GM12878 (cell line): ENCODE measurements around the gene PIP5K1A. TPM values are rescaled to one million over a fixed set of nuclear protein-coding genes. Genes with fewer than 3 reads are reported as not detected.

Experiments used
- BACH1 ChIP-seq: fragments of 450-650 bp; IDR thresholded peaks from 2 replicates; pipeline ENCODE4 v1.6.1; 2017; ENCODE audit warnings: mild to moderate bottlenecking, borderline replicate concordance
- BCL11A ChIP-seq: IDR thresholded peaks from 2 replicates; pipeline ENCODE4 v1.6.1; 2011; ENCODE audit warnings: low read depth, low read length
- BRCA1 ChIP-seq: IDR thresholded peaks from 2 replicates; pipeline ENCODE4 v1.6.1; 2011; ENCODE audit warnings: low read depth, low read length, improper control_type of control experiment
- CEBPB ChIP-seq, 2 experiments: fragments of 150-350 bp in 1 of 2; IDR thresholded peaks; 2 replicates each; pipeline ENCODE4 v1.6.1; 2012 to 2014; ENCODE audit warnings: low read depth in 2 of 2, low read length in 2 of 2, borderline replicate concordance in 1 of 2, inconsistent platforms in 1 of 2
- CHD2 ChIP-seq: IDR thresholded peaks from 2 replicates; pipeline ENCODE4 v1.6.1; 2011; ENCODE audit warnings: low read depth, low read length, improper control_type of control experiment, borderline replicate concordance
- E2F4 ChIP-seq: IDR thresholded peaks from 2 replicates; pipeline ENCODE4 v1.6.1; 2012; ENCODE audit warnings: low read depth, low read length, improper control_type of control experiment
- NFIC ChIP-seq: IDR thresholded peaks from 2 replicates; pipeline ENCODE4 v1.6.1; 2012; ENCODE audit warnings: low read depth, mild to moderate bottlenecking, inconsistent platforms, low read length, moderate library complexity
- PAX8 ChIP-seq: fragments of 450-650 bp; IDR thresholded peaks from 2 replicates; pipeline ENCODE4 v1.6.1; 2017; ENCODE audit warnings: mild to moderate bottlenecking, moderate library complexity
- POLR2A ChIP-seq: IDR thresholded peaks from 2 replicates; pipeline ENCODE4 v1.6.1; 2011; ENCODE audit warnings: low read depth, mild to moderate bottlenecking, low read length
- POU2F2 ChIP-seq: IDR thresholded peaks from 3 replicates; pipeline ENCODE4 v1.6.1; 2011; ENCODE audit warnings: low read depth, mild to moderate bottlenecking, low read length, borderline replicate concordance
- SMARCA5 ChIP-seq: fragments of 450-650 bp; IDR thresholded peaks from 2 replicates; pipeline ENCODE4 v1.6.1; 2017; ENCODE audit warnings: mild to moderate bottlenecking
- SPI1 ChIP-seq: IDR thresholded peaks from 2 replicates; pipeline ENCODE4 v1.6.1; 2011; ENCODE audit warnings: low read depth, mild to moderate bottlenecking, low read length, moderate library complexity, borderline replicate concordance; ENCODE audit not compliant: insufficient read depth
- SREBF2 ChIP-seq: IDR thresholded peaks from 2 replicates; pipeline ENCODE4 v1.6.1; 2012; ENCODE audit warnings: mild to moderate bottlenecking, low read length
- ZNF207 ChIP-seq: fragments of 450-650 bp; IDR thresholded peaks from 2 replicates; pipeline ENCODE4 v1.6.1; 2014; ENCODE audit warnings: antibody characterized with exemption, mild to moderate bottlenecking, borderline replicate concordance
- polyA plus RNA-seq, 11 experiments: library from polyadenylated mRNA; depleted of rRNA in 4 of 11; unstranded in 6 of 11; stranded (reverse) in 5 of 11; fragments of >200 nt; fragmentation: Nextera tagmentation in 4 of 11; fragmentation: Illumina TruSeq in 1 of 11; extraction: Ambion mirVana in 4 of 11; extraction: Trizol in 1 of 11; gene quantifications; 1 replicate in 1 of 11; 2 replicates in 10 of 11; pipeline versions ENCODE4 v1.2.1 to v1.2.3, GENCODE V29; 2011 to 2016; ENCODE audit warnings: inconsistent platforms in 2 of 11, missing spikeins in 2 of 11, low read depth in 1 of 11
- total RNA-seq, 4 experiments: library from RNA; depleted of rRNA in 3 of 4; stranded (reverse); fragments of >200 nt in 3 of 4; fragmentation: Illumina TruSeq in 1 of 4; extraction: Trizol in 1 of 4; gene quantifications; 2 replicates each; pipeline versions ENCODE4 v1.2.1 to v1.2.3, GENCODE V29; 2013 to 2021
- TF ChIP-seq, protein P1 (sequence below): IDR thresholded peaks from 2 replicates; pipeline ENCODE4 v1.6.1; 2012; ENCODE audit warnings: mild to moderate bottlenecking, low read depth, low read length
- TF ChIP-seq, protein P2 (sequence below): fragments of 450-650 bp; IDR thresholded peaks from 2 replicates; pipeline ENCODE4 v1.6.1; 2017; ENCODE audit warnings: mild to moderate bottlenecking
- TF ChIP-seq, protein P3 (sequence below): fragments of 450-650 bp; formaldehyde crosslinking; IDR thresholded peaks from 2 replicates; pipeline ENCODE4 v1.4.0; 2022; ENCODE audit warnings: mild to moderate bottlenecking, moderate library complexity

PIP5K1A gene
- total and polyA plus RNA-seq, 10 of the 15 experiments (the other 5 are each of a cell fraction or from before 2014, with no cell fraction given): 4.5 to 114 (median 51.5) TPM

- TF ChIP-seq NFIC (no peak), POU2F2 (no peak), CEBPB (IDR thresholded peaks at IDR 0.05; ENCODE audit: borderline replicate concordance in 1 of 2, low read depth in 2 of 2, low read length in 2 of 2) (no peak), BRCA1 (no peak), SMARCA5 (no peak), POLR2A (peak; percentile 94), BCL11A (no peak), PAX8 (no peak), BACH1 (no peak), ZNF207 (no peak), SREBF2 (no peak), SPI1 (peak; percentile 24; the same call in 1 of the 2 replicates), CHD2 (peak; percentile 95), E2F4 (peak; percentile 61; the same call in 1 of the 2 replicates)
- TF ChIP-seq, protein P1, sequence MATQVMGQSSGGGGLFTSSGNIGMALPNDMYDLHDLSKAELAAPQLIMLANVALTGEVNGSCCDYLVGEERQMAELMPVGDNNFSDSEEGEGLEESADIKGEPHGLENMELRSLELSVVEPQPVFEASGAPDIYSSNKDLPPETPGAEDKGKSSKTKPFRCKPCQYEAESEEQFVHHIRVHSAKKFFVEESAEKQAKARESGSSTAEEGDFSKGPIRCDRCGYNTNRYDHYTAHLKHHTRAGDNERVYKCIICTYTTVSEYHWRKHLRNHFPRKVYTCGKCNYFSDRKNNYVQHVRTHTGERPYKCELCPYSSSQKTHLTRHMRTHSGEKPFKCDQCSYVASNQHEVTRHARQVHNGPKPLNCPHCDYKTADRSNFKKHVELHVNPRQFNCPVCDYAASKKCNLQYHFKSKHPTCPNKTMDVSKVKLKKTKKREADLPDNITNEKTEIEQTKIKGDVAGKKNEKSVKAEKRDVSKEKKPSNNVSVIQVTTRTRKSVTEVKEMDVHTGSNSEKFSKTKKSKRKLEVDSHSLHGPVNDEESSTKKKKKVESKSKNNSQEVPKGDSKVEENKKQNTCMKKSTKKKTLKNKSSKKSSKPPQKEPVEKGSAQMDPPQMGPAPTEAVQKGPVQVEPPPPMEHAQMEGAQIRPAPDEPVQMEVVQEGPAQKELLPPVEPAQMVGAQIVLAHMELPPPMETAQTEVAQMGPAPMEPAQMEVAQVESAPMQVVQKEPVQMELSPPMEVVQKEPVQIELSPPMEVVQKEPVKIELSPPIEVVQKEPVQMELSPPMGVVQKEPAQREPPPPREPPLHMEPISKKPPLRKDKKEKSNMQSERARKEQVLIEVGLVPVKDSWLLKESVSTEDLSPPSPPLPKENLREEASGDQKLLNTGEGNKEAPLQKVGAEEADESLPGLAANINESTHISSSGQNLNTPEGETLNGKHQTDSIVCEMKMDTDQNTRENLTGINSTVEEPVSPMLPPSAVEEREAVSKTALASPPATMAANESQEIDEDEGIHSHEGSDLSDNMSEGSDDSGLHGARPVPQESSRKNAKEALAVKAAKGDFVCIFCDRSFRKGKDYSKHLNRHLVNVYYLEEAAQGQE: no peak
- TF ChIP-seq, protein P2, sequence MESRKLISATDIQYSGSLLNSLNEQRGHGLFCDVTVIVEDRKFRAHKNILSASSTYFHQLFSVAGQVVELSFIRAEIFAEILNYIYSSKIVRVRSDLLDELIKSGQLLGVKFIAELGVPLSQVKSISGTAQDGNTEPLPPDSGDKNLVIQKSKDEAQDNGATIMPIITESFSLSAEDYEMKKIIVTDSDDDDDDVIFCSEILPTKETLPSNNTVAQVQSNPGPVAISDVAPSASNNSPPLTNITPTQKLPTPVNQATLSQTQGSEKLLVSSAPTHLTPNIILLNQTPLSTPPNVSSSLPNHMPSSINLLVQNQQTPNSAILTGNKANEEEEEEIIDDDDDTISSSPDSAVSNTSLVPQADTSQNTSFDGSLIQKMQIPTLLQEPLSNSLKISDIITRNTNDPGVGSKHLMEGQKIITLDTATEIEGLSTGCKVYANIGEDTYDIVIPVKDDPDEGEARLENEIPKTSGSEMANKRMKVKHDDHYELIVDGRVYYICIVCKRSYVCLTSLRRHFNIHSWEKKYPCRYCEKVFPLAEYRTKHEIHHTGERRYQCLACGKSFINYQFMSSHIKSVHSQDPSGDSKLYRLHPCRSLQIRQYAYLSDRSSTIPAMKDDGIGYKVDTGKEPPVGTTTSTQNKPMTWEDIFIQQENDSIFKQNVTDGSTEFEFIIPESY: peak; percentile 47; the same call in 1 of the 2 replicates
- TF ChIP-seq, protein P3, sequence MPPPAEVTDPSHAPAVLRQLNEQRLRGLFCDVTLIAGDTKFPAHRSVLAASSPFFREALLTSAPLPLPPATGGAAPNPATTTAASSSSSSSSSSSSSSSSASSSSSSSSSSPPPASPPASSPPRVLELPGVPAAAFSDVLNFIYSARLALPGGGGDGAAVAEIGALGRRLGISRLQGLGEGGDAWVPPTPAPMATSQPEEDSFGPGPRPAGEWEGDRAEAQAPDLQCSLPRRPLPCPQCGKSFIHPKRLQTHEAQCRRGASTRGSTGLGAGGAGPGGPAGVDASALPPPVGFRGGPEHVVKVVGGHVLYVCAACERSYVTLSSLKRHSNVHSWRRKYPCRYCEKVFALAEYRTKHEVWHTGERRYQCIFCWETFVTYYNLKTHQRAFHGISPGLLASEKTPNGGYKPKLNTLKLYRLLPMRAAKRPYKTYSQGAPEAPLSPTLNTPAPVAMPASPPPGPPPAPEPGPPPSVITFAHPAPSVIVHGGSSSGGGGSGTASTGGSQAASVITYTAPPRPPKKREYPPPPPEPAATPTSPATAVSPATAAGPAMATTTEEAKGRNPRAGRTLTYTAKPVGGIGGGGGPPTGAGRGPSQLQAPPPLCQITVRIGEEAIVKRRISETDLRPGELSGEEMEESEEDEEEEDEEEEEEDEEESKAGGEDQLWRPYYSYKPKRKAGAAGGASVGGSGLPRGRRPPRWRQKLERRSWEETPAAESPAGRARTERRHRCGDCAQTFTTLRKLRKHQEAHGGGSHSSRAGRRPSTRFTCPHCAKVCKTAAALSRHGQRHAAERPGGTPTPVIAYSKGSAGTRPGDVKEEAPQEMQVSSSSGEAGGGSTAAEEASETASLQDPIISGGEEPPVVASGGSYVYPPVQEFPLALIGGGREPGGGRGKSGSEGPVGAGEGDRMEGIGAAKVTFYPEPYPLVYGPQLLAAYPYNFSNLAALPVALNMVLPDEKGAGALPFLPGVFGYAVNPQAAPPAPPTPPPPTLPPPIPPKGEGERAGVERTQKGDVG (CRISPR knock-in tag): no peak
Observed at GRCh38 chr1:151254217-151255213, 56.2 kb downstream of the PIP5K1A start, which contains the start of gene PSMD4 (continued).
